ENCODE results near the gene BOLA3.

BOLA3 gene

DNA sequence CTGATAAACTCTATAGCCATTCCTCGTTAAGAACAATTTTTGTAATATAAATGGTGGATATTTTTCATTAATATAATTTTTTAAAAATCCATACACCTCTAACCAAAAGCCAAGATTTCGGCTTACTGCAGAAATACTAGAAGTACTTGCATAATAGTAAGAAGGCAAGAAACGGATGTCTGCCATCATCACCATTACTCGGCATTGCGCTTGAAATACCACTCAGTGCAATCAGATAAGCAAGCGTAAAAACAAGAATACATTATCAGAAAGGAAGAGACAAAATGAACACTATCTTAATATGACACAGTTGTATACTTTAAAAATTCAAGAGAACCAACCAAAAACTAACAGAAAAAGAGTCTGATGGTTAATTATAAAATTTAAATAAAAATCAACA lies 15.2 kb upstream of the BOLA3 start:
- TF ChIP-seq, protein P1, sequence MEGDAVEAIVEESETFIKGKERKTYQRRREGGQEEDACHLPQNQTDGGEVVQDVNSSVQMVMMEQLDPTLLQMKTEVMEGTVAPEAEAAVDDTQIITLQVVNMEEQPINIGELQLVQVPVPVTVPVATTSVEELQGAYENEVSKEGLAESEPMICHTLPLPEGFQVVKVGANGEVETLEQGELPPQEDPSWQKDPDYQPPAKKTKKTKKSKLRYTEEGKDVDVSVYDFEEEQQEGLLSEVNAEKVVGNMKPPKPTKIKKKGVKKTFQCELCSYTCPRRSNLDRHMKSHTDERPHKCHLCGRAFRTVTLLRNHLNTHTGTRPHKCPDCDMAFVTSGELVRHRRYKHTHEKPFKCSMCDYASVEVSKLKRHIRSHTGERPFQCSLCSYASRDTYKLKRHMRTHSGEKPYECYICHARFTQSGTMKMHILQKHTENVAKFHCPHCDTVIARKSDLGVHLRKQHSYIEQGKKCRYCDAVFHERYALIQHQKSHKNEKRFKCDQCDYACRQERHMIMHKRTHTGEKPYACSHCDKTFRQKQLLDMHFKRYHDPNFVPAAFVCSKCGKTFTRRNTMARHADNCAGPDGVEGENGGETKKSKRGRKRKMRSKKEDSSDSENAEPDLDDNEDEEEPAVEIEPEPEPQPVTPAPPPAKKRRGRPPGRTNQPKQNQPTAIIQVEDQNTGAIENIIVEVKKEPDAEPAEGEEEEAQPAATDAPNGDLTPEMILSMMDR (IDR thresholded peaks at IDR 0.05) = no peak
- Histone ChIP-seq H3K27ac (no peak overlapping the region), H3K27me3 (no peaks in the 10 kb centered on the region), H3K4me3 (no peak overlapping the region), H3K36me3 (peaks cover 73 to 96% (median 81%) of the 10 kb centered on the region in 3 donors), H3K9me3 (no peaks in the 10 kb centered on the region), H3K4me1 (no peaks in the 10 kb centered on the region)
- no peak for DNase-seq
- intact Hi-C loops (cut with DNase I; ENCODE audit: low total_unique reads) = no loop called here

DNA sequence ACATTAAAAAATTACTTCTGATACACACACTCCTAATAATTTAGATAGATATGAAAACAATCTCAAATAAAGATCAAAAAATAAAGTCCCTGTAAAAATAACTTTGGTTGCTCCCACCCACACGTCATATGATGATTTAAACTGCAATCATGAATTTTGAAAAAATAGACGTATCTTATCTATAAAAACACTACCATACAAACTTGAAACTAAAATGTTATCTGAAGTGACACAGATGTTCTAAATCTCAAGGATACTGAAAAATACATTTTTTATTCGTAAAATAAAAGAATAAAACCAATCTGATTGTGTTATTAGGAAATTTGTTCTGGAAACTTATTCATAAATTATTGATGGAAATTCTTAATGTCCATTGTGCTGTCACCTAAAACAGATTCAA lies 8.1 kb upstream of the BOLA3 start:
- DNase-seq = no peak
- intact Hi-C loops (cut with DNase I; ENCODE audit: low total_unique reads) = no loop called here
- Histone ChIP-seq H3K4me3 (no peak overlapping the region), H3K4me1 (no peaks in the 10 kb centered on the region), H3K27ac (no peak overlapping the region), H3K9me3 (no peaks in the 10 kb centered on the region), H3K27me3 (no peaks in the 10 kb centered on the region), H3K36me3 (peaks cover 48 to 74% (median 61%) of the 10 kb centered on the region in 3 donors)
- TF ChIP-seq, protein P1 (IDR thresholded peaks at IDR 0.05) = no peak

DNA sequence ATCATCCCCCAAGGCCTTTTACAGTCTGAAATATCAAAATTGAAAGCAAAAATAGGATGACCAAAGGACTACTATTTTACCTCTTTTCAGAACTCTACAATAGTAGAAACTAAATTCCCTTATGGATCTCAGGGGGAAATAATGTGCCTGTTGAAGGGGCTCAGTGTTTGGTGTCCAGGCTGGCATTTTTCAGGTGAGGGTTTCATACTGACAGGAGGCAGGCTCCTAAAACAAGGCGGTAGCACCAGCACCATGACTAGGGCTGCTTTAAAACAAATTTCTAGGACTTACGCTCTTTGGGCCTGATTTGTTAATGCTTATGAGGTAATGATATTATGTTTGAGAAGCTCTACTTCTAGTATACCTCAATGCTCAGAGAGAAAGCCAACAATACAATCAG lies 5.2 kb upstream of the BOLA3 start:
- Histone ChIP-seq H3K27ac (no peak overlapping the region), H3K4me3 (no peak overlapping the region), H3K4me1 (peaks cover 0 to 10% (median 4%) of the 10 kb centered on the region in 4 donors), H3K36me3 (peaks cover 26 to 51% (median 41%) of the 10 kb centered on the region in 3 donors), H3K9me3 (no peaks in the 10 kb centered on the region), H3K27me3 (no peaks in the 10 kb centered on the region)
- intact Hi-C loops (cut with DNase I; ENCODE audit: low total_unique reads) = no loop called here
- no peak for DNase-seq
- TF ChIP-seq, protein P1 (IDR thresholded peaks at IDR 0.05) = no peak

DNA sequence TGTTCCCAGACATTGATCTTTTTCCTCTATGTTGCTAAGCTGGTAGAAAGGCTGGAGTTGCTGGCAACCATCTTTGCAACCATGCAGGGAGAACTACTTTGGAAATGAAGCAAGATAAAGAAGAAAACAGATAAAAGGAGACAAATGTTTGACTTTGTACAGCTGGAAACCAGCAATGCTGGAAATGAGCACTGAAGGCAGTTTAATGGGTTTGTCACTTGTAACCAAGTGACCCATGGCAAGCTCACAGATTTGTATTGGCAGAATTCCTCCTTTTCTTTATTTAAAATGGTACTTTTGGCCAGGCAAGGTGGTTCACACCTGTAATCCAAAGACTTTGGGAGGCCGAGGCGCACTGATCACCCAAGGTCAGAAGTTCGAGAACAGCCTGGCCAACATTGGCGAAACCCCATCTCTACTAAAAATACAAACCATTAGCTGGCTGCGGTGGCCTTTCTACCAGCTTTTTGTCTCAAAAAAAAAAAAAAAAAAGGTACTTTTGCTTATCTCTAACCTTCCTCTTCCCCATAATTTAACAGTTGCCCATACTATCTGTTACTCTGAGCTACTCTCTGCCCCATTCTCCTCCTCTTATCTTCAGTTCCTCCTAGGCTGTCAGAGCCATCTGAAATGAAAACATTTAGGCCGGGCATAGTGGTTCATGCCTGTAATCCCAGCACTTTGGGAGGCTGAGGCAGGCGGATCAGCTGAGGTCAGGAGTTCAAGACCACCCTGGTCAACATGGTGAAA lies 2.0 kb upstream of the BOLA3 start:
- H3K4me1 ChIP-seq = peaks cover 0 to 26% (median 19%) of the 10 kb centered on the region in 4 donors
- H3K36me3 ChIP-seq = peaks cover 4 to 32% (median 20%) of the 10 kb centered on the region in 3 donors
- TF ChIP-seq, protein P1 (IDR thresholded peaks at IDR 0.05) = no peak
- H3K27me3 ChIP-seq = no peaks in the 10 kb centered on the region
- no peak for DNase-seq
- no peak overlapping the region for H3K4me3 ChIP-seq
- intact Hi-C loops (cut with DNase I; ENCODE audit: low total_unique reads) = loop anchor here (5.0 to 10.0 kb wide), 2 partner anchors 115 to 317 kb away; no protein-coding TSS in a partner anchor
- no peak overlapping the region for H3K27ac ChIP-seq
- H3K9me3 ChIP-seq = no peaks in the 10 kb centered on the region

DNA sequence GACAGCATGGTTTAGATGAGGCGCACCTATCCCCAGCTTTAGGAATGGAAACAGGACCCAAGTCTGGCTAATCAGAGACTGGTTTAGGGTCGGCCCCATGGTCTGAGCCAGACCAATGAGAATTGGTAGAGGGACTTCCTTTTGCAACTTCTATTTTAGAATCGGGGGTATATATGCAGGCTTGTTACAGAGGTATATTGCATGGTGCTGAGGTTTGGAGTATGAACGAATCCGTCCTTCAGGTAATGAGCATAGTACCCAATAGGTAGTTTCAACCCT lies 1.5 kb upstream of the BOLA3 start:
- intact Hi-C loops (cut with DNase I; ENCODE audit: low total_unique reads) = loop anchor here (5.0 to 10.0 kb wide), 2 partner anchors 116 to 317 kb away; no protein-coding TSS in a partner anchor
- H3K9me3 ChIP-seq = no peaks in the 10 kb centered on the region
- H3K4me3 ChIP-seq = no peak overlapping the region
- H3K36me3 ChIP-seq = peaks cover 1 to 33% (median 15%) of the 10 kb centered on the region in 3 donors
- no peak overlapping the region for H3K27ac ChIP-seq
- TF ChIP-seq, protein P1 (IDR thresholded peaks at IDR 0.05) = no peak
- DNase-seq = no peak
- H3K4me1 ChIP-seq = peaks cover 0 to 26% (median 19%) of the 10 kb centered on the region in 4 donors
- H3K27me3 ChIP-seq = no peaks in the 10 kb centered on the region

Data from tibial artery (tissue), 4 donors.